HG03025 (cell line): ENCODE results near the gene KRTAP10-1.

Experiments
- ATAC-seq: cut with Tn5 transposase; IDR thresholded peaks from one replicate; pipeline ENCODE4 v1.9.1; 2021; ENCODE audit warnings: mild to moderate bottlenecking, moderate library complexity; ENCODE audit not compliant: unreplicated experiment, low FRiP score

KRTAP10-1 gene

GRCh38 chr21:44492567-44493385 is 47.2 kb downstream of the KRTAP10-1 start:
- no peak for ATAC-seq

- ATAC-seq = no peak
These were observed 49.2 kb downstream of the KRTAP10-1 start for GRCh38 chr21:44490816-44491215.

GRCh38 chr21:44490405-44490804 is 49.6 kb downstream of the KRTAP10-1 start:
- no peak for ATAC-seq

DNA sequence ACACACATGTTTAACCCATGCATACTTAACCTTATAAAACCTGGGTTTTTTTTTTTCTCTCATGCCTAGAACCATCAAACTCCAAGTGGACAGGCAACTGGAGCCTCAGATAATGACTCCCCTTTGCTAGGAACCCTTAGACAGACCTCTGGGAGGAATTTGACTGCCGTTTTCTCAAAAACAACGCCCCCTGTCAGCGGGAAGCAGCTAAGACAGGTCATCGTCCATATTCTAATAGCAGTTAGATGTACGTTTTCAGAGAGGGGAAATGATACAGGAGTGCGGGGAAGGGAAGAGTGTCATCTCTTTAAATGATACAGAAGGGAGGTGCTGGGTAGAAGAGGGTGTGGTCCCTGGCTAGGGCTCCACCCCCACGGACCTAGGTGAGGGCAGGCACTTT is 50.0 kb downstream of the KRTAP10-1 start:
- no peak for ATAC-seq
